Spleen (tissue), 11 donors: Measurements from ENCODE around the gene ANO5. TPM values are rescaled to one million over a fixed set of nuclear protein-coding genes. Genes with fewer than 3 reads are reported as not detected.

Source experiments
- DNase-seq: peaks from one replicate; pipeline ENCODE4 v3.0.0-alpha.2; 2020
- H3K27ac ChIP-seq, 8 donors: fragments of 200-600 bp; sonication (generic) in 7 of 8; 1 replicate in 4 of 8; 2 replicates in 4 of 8; pipeline versions ENCODE4 v1.5.0 to v1.8.0; 2016 to 2021; ENCODE audit warnings: inconsistent platforms in 4 of 8, mild to moderate bottlenecking in 4 of 8, moderate library complexity in 1 of 8
- H3K27me3 ChIP-seq, 7 donors: fragments of 200-600 bp; sonication (generic) in 6 of 7; replicated peaks in 1 of 7; 1 replicate in 4 of 7; 2 replicates in 3 of 7; pipeline versions ENCODE4 v1.5.0 to v1.8.0; 2016 to 2021; ENCODE audit warnings: inconsistent platforms in 3 of 7, mild to moderate bottlenecking in 1 of 7
- H3K36me3 ChIP-seq, 6 donors: fragments of 200-600 bp; sonication (generic) in 5 of 6; 1 replicate in 4 of 6; 2 replicates in 2 of 6; pipeline versions ENCODE4 v1.5.0 to v1.8.0; 2016 to 2021; ENCODE audit warnings: inconsistent platforms in 2 of 6
- H3K4me1 ChIP-seq, 6 donors: fragments of 200-600 bp; sonication (generic) in 5 of 6; 1 replicate in 3 of 6; 2 replicates in 3 of 6; pipeline versions ENCODE4 v1.5.0 to v1.8.0; 2016 to 2021; ENCODE audit warnings: inconsistent platforms in 3 of 6
- H3K4me3 ChIP-seq, 8 donors: fragments of 200-600 bp; sonication (generic) in 7 of 8; 1 replicate in 4 of 8; 2 replicates in 4 of 8; pipeline versions ENCODE4 v1.5.0 to v1.8.0; 2016 to 2021; ENCODE audit warnings: inconsistent platforms in 4 of 8, mild to moderate bottlenecking in 4 of 8, moderate library complexity in 2 of 8
- H3K9me3 ChIP-seq, 8 donors: fragments of 200-600 bp; sonication (generic) in 7 of 8; 1 replicate in 4 of 8; 2 replicates in 4 of 8; pipeline versions ENCODE4 v1.5.0 to v1.8.0; 2016 to 2021; ENCODE audit warnings: inconsistent platforms in 4 of 8
- CTCF ChIP-seq, 11 experiments: fragments of 200-600 bp in 7 of 11; fragments of 450-650 bp in 4 of 11; sonication (generic) in 4 of 11; IDR thresholded peaks in 8 of 11; conservative IDR thresholded peaks in 3 of 11; 1 replicate in 7 of 11; 2 replicates in 4 of 11; pipeline versions ENCODE4 v1.4.0 to v1.8.0; 2016 to 2021; ENCODE audit warnings: antibody characterized with exemption in 11 of 11, inconsistent platforms in 4 of 11, mild to moderate bottlenecking in 1 of 11
- POLR2A ChIP-seq, 3 donors: fragments of 450-650 bp; IDR thresholded peaks; one replicate each; pipeline ENCODE4 v1.5.1; 2017; ENCODE audit warnings: antibody characterized with exemption in 3 of 3, mild to moderate bottlenecking in 1 of 3
- POLR2AphosphoS5 ChIP-seq, 3 donors: sonication (generic); formaldehyde crosslinking; IDR thresholded peaks; one replicate each; pipeline ENCODE4 v1.5.1; 2017; ENCODE audit warnings: antibody characterized with exemption in 3 of 3
- WGBS, 5 donors: extraction: QIAGEN DNeasy Blood & Tissue Kit in 3 of 5; methylation state at CpG; one replicate each; pipeline versions ENCODE4 v1.1.5 to v1.1.7; 2013 to 2018; 5-methylcytosine and 5-hydroxymethylcytosine counted together
- intact Hi-C: fragments of 100-400 bp; cut with DNase I; formaldehyde crosslinking; loops from one replicate; pipeline ENCODE4 v1.15.0; 2023; ENCODE audit warnings: low total_unique reads
- polyA plus RNA-seq, 3 donors: library from polyadenylated mRNA; stranded (reverse); fragments of 200-250 nt; gene quantifications; one replicate each; pipeline ENCODE4 v1.2.1, GENCODE V29; 2013
- total RNA-seq, 7 donors: library from RNA; depleted of rRNA in 3 of 7; stranded (reverse); fragments of >200 nt in 3 of 7; fragmentation: NEBNext Ultra II Directional in 4 of 7; extraction: Animal tissue kit (Norgen Biotek cat#: 25700) in 4 of 7; gene quantifications; one replicate each; pipeline versions ENCODE4 v1.1.0 to v1.2.1, GENCODE V29; 2016 to 2021
- donor health status: healthy with polysubstance abuse.
- donor health status: DM: no; HTN: no; CAD: no; lungs with moderate emphysema.
- donor health status: DM: no; HTN: no; CAD: no.
- donor health status: Bipolar disorder and iron deficiency.
- donor health status: healthy.
- donor health status: DM: no; HTN: no; CAD: no.
- donor health status: DM: yes; HTN: yes; CAD: no.

Gene ANO5
- total and polyA plus RNA-seq, 10 donors = 0.33 to 6.5 (median 2.8) TPM

- Histone ChIP-seq H3K36me3 (no peaks in the 10 kb centered on the region), H3K4me3 (peak overlapping the region; percentile 41 to 71 (median 55)), H3K9me3 (no peaks in the 10 kb centered on the region), H3K27me3 (peaks cover 0 to 36% (median 13%) of the 10 kb centered on the region in 7 donors), H3K27ac (peak overlapping the region in 2 of 8 donors; percentile 25 to 66), H3K4me1 (peaks cover 0 to 27% (median 15%) of the 10 kb centered on the region in 6 donors)
- TF ChIP-seq CTCF (IDR thresholded peaks at IDR 0.05 in 8 of 11, conservative IDR thresholded peaks at IDR 0.05 in 3 of 11) (no peak), POLR2A (IDR thresholded peaks at IDR 0.05) (no peak), POLR2AphosphoS5 (IDR thresholded peaks at IDR 0.05) (no peak)
- peak; percentile 73 for DNase-seq
- intact Hi-C loops = no loop called here
- WGBS, 5 donors = 2 to 5% (median 3%) methylated on average over 24 to 39 of the region's 39 CpGs
Observed at GRCh38 chr11:22193348-22194051, 615 bp downstream of the ANO5 start.

- Histone ChIP-seq H3K4me1 (peaks cover 0 to 27% (median 15%) of the 10 kb centered on the region in 6 donors), H3K36me3 (no peaks in the 10 kb centered on the region), H3K27me3 (peaks cover 0 to 36% (median 13%) of the 10 kb centered on the region in 7 donors), H3K4me3 (peak overlapping the region in 4 of 8 donors; percentile 47 to 71 (median 59)), H3K27ac (no peak overlapping the region), H3K9me3 (no peaks in the 10 kb centered on the region)
- intact Hi-C loops = no loop called here
- DNase-seq = no peak
- 24 to 38% (median 29%) methylated on average over 5 of the region's 5 CpGs for WGBS, 5 donors
- TF ChIP-seq POLR2AphosphoS5 (IDR thresholded peaks at IDR 0.05) (no peak), CTCF (IDR thresholded peaks at IDR 0.05 in 8 of 11, conservative IDR thresholded peaks at IDR 0.05 in 3 of 11) (no peak), POLR2A (IDR thresholded peaks at IDR 0.05) (no peak)
Observed at GRCh38 chr11:22194306-22194705, 1.4 kb downstream of the ANO5 start.

- peaks cover 0 to 36% (median 13%) of the 10 kb centered on the region in 7 donors for H3K27me3 ChIP-seq
- no peaks in the 10 kb centered on the region for H3K36me3 ChIP-seq
- no peak for DNase-seq
- H3K9me3 ChIP-seq = no peaks in the 10 kb centered on the region
- peaks cover 0 to 27% (median 15%) of the 10 kb centered on the region in 6 donors for H3K4me1 ChIP-seq
- intact Hi-C loops = no loop called here
- WGBS, 5 donors = 57 to 74% (median 68%) methylated on average over 2 of the region's 2 CpGs
- H3K27ac ChIP-seq = no peak overlapping the region
- no peak for TF ChIP-seq CTCF (IDR thresholded peaks at IDR 0.05 in 8 of 11, conservative IDR thresholded peaks at IDR 0.05 in 3 of 11)
- peak overlapping the region in 1 of 8 donors; percentile 61 for H3K4me3 ChIP-seq
Observed at GRCh38 chr11:22194907-22195306, 2.0 kb downstream of the ANO5 start.

- intact Hi-C loops = no loop called here
- no peak for DNase-seq
- Histone ChIP-seq H3K36me3 (no peaks in the 10 kb centered on the region), H3K27me3 (peaks cover 0 to 27% (median 12%) of the 10 kb centered on the region in 7 donors), H3K4me3 (no peak overlapping the region), H3K9me3 (no peaks in the 10 kb centered on the region), H3K4me1 (peaks cover 0 to 24% (median 15%) of the 10 kb centered on the region in 6 donors), H3K27ac (no peak overlapping the region)
- no peak for TF ChIP-seq POLR2A (IDR thresholded peaks at IDR 0.05)
- no peak for TF ChIP-seq CTCF (IDR thresholded peaks at IDR 0.05 in 8 of 11, conservative IDR thresholded peaks at IDR 0.05 in 3 of 11)
- TF ChIP-seq POLR2AphosphoS5 (IDR thresholded peaks at IDR 0.05) = no peak
- WGBS, 5 donors = 83 to 90% (median 89%) methylated on average over 4 of the region's 4 CpGs
Observed at GRCh38 chr11:22197139-22198005, 4.5 kb downstream of the ANO5 start.
